HG02943 (cell line): ENCODE data around the gene GPR12.

ENCODE experiments used
- ATAC-seq: cut with Tn5 transposase; IDR thresholded peaks from one replicate; pipeline ENCODE4 v1.9.1; 2021; ENCODE audit warnings: mild to moderate bottlenecking, low read depth, moderate library complexity; ENCODE audit not compliant: unreplicated experiment

Gene GPR12

DNA sequence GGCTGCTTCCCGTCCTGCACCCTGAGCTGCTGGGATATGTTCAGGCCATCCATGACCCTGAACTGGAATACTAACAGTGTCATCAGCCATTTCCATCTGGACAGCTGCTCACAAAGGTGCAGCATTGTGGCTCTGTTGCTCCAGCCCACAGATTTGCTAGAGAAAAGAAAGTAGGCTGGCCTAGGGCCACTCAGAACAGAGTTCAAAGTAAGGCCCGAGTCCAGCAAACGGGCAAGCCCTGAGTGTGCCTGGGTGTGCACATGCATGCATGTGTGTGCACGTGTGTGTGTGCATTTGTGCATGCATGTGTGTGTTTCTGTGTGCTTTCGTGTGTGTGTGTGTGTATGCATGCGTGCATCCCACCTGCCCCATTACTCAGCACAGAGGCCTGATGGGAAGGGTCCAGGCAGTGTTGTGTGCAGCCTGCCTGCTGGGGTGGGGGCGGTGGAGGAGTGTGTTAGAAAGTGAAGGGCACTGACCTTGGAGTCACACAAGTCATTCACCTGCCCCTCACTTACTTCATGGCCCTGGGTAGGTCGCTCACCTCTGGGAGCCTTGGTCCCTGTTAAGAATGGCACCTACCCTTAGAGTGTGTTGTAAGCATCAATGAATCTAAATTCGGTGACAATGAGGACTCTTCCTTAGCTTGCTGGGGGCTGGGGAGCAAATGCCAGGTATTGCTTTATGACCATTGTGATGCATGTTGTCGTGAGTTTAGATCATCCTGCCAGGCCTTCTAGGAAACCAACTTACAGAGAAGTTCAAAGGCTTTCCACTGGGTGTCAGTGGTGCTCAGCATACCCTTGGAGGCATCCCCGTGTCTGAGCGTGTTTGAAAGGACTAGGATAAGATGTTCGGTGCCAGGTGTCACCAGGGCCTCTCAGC is 53.2 kb downstream of the GPR12 start:
- no peak for ATAC-seq

DNA sequence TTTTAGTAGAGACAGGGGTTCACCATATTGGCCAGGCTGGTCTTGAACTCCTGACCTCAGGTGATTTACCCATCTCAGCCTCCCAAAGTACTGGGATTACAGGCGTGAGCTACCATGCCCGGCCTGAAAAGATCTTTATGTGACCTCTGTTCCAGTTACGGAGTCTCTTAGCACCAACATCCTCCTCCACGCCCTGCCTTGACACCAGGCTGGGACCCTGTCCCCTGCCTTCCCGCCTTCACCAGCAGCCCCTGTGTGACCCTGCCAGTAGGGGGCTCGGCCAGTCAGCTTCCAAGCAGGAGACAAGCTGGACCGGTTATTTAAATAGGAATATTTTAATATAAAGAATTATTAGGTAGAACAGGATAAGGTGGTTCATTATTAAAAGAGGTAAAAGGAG is 54.2 kb downstream of the GPR12 start:
- no peak for ATAC-seq

DNA sequence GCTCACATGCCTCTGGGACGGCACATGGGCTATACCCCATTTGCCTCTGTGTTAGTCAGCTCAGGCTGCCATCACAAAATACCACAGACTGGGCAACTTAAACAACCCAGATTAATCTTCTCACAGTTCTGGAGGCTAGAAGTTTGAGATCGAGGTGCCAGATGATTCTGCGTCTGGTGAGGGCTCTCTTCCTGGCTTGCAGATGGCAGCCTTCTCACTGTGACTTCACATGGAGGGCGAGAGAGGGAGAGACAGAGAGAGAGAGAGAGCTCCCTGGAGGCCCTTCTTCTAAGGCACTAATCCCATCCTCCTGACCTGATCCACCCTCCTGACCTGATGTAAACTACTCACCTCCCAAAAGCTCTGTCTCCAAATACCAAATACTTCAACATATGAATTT is 55.0 kb downstream of the GPR12 start:
- ATAC-seq: no peak
